Psoas muscle (tissue), 8 donors: Measurements from ENCODE around the gene KCTD6. TPM values are rescaled to one million over a fixed set of nuclear protein-coding genes. Genes with fewer than 3 reads are reported as not detected.

Experiments
- ATAC-seq, 4 donors: fragments of 200-7000 bp; cut with Tn5 transposase; one replicate each; pipeline ENCODE4 v1.9.1; 2020; ENCODE audit warnings: moderate library complexity in 3 of 4, mild to moderate bottlenecking in 2 of 4
- DNase-seq, 2 donors: peaks; one replicate each; pipeline ENCODE4 v3.0.0-alpha.2; 2020
- H3K27ac ChIP-seq: fragments of 200-600 bp; one replicate; pipeline ENCODE4 v1.8.0; 2022
- H3K27me3 ChIP-seq, 3 donors: fragments of 200-600 bp in 1 of 3; one replicate each; pipeline versions ENCODE4 v1.6.1 to v1.8.0; 2013 to 2022; ENCODE audit warnings: low read length in 2 of 3, mild to moderate bottlenecking in 2 of 3, moderate library complexity in 1 of 3; ENCODE audit not compliant: insufficient read depth in 3 of 3
- H3K36me3 ChIP-seq, 2 donors: fragments of 200-600 bp in 1 of 2; one replicate each; pipeline versions ENCODE4 v1.6.1 to v1.8.0; 2013 to 2022; ENCODE audit warnings: low read depth in 1 of 2, mild to moderate bottlenecking in 1 of 2, moderate library complexity in 1 of 2; ENCODE audit not compliant: insufficient read depth in 1 of 2
- H3K4me1 ChIP-seq: fragments of 200-600 bp; one replicate; pipeline ENCODE4 v1.8.0; 2022
- H3K4me3 ChIP-seq: fragments of 200-600 bp; one replicate; pipeline ENCODE4 v1.8.0; 2022; ENCODE audit warnings: mild to moderate bottlenecking
- H3K9me3 ChIP-seq: fragments of 200-600 bp; one replicate; pipeline ENCODE4 v1.8.0; 2022
- CTCF ChIP-seq: fragments of 200-600 bp; IDR thresholded peaks from one replicate; pipeline ENCODE4 v1.8.0; 2022; ENCODE audit warnings: antibody characterized with exemption
- WGBS, 3 donors: extraction: QIAGEN DNeasy Blood & Tissue Kit; methylation state at CpG; one replicate each; pipeline versions ENCODE4 v1.1.6 to v1.1.7; 2013; 5-methylcytosine and 5-hydroxymethylcytosine counted together
- intact Hi-C, 2 donors: fragments of 100-400 bp; cut with DNase I; formaldehyde crosslinking; loops; one replicate each; pipeline versions ENCODE4 v1.11.0 to v1.14.2; 2022
- polyA plus RNA-seq, 3 donors: library from polyadenylated mRNA; stranded (reverse); fragments of 200-250 nt; gene quantifications; one replicate each; pipeline ENCODE4 v1.2.3, GENCODE V29; 2013
- total RNA-seq, 4 donors: library from RNA; stranded (reverse); fragmentation: NEBNext Ultra II Directional in 2 of 4; extraction: Animal tissue kit (Norgen Biotek cat#: 25700) in 2 of 4; gene quantifications; one replicate each; pipeline versions ENCODE4 v1.2.1 to v1.2.4, GENCODE V29; 2021 to 2023
- donor health status: healthy with polysubstance abuse.
- donor health status: DM: no; HTN: no; CAD: no; lungs with moderate emphysema.
- donor health status: Bipolar disorder and iron deficiency.
- donor health status: healthy.
- donor health status: DM: yes; HTN: yes; CAD: no.
- donor health status: DM: no; HTN: no; CAD: no.
- donor health status: DM: no; HTN: no; CAD: no.
- donor health status: DM: yes; HTN: yes; CAD: no.

Gene KCTD6
- total and polyA plus RNA-seq, 7 donors: 2.6 to 11.0 (median 6.7) TPM

GRCh38 chr3:58463181-58463941 lies 28.5 kb upstream of the KCTD6 start:
- Histone ChIP-seq H3K9me3 (no peaks in the 10 kb centered on the region), H3K4me3 (peak overlapping the region; percentile 33), H3K36me3 (no peaks in the 10 kb centered on the region), H3K27ac (no peak overlapping the region), H3K4me1 (peaks cover 13% of the 10 kb centered on the region), H3K27me3 (no peaks in the 10 kb centered on the region)
- intact Hi-C loops: loop anchor here (2.0 kb wide), 1 partner anchor 69 kb away; no protein-coding TSS in a partner anchor
- ATAC-seq: peak; percentile 93 to 98 (median 96)
- WGBS, 3 donors: 24 to 27% (median 26%) methylated on average over 18 of the region's 18 CpGs
- DNase-seq: peak; percentile 75 to 84
- peak; percentile 79 for TF ChIP-seq CTCF

DNA sequence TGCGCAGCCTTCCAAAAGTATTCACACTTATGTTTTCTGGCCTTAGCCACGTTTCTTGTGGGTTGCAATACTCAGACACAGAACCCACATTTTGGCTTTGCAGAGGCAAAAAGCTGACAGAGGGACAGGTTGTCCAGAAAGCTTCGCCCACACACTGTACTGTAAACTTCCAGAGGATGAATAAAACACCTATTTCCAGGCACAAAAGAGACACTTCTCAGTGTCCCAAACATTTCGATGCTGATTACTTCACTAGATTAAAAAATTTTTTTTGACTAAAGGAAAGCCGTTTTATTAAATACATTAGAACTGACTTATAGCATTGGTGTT lies 28.0 kb upstream of the KCTD6 start:
- no peaks in the 10 kb centered on the region for H3K36me3 ChIP-seq
- 43 to 47% (median 45%) methylated on average over 5 of the region's 5 CpGs for WGBS, 3 donors
- no peak overlapping the region for H3K27ac ChIP-seq
- no peaks in the 10 kb centered on the region for H3K27me3 ChIP-seq
- H3K9me3 ChIP-seq: no peaks in the 10 kb centered on the region
- H3K4me3 ChIP-seq: no peak overlapping the region
- DNase-seq (no peak), ATAC-seq (no peak)
- H3K4me1 ChIP-seq: peaks cover 13% of the 10 kb centered on the region
- intact Hi-C loops: loop anchor here (2.0 kb wide), 1 partner anchor 69 kb away; no protein-coding TSS in a partner anchor
- TF ChIP-seq CTCF: no peak

- no peak for DNase-seq
- no peak for ATAC-seq
- H3K36me3 ChIP-seq: no peaks in the 10 kb centered on the region
- no peak overlapping the region for H3K4me3 ChIP-seq
- no peak overlapping the region for H3K27ac ChIP-seq
- H3K9me3 ChIP-seq: no peaks in the 10 kb centered on the region
- H3K27me3 ChIP-seq: no peaks in the 10 kb centered on the region
- intact Hi-C loops: no loop called here
- 69 to 87% (median 77%) methylated on average over 3 of the region's 3 CpGs for WGBS, 3 donors
- H3K4me1 ChIP-seq: peaks cover 13% of the 10 kb centered on the region
- no peak for TF ChIP-seq CTCF
Measured at GRCh38 chr3:58464866-58465265, 27.0 kb upstream of the KCTD6 start.

- 55 to 76% (median 55%) methylated on average over 4 of the region's 4 CpGs for WGBS, 3 donors
- DNase-seq (no peak), ATAC-seq (no peak)
- Histone ChIP-seq H3K27me3 (no peaks in the 10 kb centered on the region), H3K36me3 (no peaks in the 10 kb centered on the region), H3K4me3 (no peak overlapping the region), H3K27ac (no peak overlapping the region), H3K4me1 (peaks cover 13% of the 10 kb centered on the region), H3K9me3 (no peaks in the 10 kb centered on the region)
- TF ChIP-seq CTCF: no peak
- intact Hi-C loops: no loop called here
Measured at GRCh38 chr3:58466899-58467563, 24.9 kb upstream of the KCTD6 start.
